GM18502 (cell line): Measurements from ENCODE around the gene PCDH9.

Experiments
- ATAC-seq: cut with Tn5 transposase; IDR thresholded peaks from one replicate; pipeline ENCODE4 v1.9.1; 2021; ENCODE audit warnings: mild to moderate bottlenecking; ENCODE audit not compliant: unreplicated experiment, poor library complexity

Gene PCDH9

DNA sequence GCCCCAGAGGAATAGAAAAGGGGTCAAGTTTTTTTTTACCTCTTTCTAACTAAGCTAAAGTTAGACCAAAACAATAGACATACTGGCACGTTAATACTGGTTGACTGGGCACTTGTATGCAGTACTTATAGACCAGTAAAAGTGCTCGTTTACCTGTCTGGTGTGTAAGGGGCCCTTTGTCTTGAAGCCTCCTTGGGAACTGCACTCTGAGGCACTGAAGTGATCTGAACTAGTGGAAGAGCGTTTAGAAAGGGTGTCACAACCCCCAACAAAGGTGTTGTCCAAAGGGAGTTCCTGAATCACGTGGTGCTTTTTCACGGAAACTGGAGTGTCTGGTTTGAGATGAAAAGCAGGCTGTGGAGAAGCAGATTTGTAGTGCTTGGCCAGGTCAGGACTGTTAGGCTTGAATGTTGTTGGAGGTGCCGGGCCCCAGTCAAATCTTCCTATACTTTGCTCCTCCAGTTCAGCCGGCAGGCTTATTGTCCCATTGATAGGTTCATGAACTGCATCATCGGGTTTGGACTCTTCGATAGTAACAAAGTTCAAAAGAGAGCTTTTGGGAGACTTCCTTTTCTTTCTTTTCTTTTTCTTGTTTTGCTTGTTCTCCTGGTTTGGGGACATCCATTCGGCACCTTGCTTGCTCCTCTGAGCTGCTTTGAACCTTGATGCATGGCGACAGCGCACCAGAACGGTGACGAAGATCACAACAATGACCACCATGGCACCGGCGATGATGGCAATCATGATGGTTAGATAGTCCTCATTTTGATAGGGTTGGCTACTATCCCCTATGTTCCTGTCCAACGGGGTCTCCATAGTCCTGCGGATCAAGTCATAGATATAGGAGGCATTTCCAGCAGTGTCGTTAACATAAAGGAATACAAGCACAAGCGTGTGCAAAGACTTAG lies 4.6 kb downstream of the PCDH9 start:
- ATAC-seq: no peak

DNA sequence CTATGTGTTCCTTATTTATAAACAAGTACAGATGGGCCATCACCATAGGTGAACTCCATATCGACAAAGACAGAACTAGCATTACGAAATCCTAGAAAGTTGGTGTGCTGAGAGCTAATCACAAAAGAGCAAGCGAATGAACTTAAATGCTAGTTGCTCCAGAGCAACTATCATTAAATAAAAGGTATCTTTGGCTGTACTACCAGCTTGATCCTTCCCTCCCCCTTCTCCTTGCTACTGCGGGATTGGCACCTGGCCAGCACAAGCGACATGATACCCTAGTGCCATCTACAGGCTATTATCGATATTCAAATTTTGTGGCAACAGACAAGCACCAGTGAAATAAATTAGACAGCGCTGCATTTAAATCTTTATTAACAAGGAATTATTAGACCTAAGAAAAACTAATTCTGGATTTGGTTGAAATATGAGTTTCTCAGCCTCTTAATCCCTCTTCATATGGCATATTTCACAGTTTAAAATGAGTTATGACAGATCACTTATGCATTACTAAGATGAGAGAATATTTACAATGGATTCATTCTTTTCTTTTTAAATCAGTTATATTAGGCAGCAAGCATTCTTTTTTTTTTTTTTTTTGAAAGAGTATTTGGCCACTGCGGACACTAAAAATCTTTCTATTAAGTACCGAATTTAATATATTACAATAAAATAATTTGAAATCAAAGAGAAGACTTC lies 5.8 kb downstream of the PCDH9 start:
- peak; percentile 78 for ATAC-seq

DNA sequence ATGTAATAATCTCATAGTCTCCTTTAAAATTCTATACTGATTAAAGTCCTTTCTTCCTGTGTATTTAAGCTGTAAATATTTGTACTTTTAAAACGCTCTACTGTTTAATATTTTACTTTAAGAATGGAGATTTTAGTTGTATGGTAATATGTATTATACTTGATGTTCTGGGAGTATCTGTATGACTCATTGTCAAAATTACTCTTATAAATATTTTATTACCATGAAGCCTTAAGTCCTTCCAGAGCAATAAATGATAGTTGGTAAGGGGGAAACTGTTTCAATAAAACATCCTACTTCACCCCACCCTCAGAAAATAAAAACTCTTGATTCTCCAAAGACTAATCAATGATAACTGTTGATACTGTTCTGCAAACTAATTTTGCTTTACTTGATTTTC lies 6.4 kb downstream of the PCDH9 start:
- ATAC-seq: no peak

DNA sequence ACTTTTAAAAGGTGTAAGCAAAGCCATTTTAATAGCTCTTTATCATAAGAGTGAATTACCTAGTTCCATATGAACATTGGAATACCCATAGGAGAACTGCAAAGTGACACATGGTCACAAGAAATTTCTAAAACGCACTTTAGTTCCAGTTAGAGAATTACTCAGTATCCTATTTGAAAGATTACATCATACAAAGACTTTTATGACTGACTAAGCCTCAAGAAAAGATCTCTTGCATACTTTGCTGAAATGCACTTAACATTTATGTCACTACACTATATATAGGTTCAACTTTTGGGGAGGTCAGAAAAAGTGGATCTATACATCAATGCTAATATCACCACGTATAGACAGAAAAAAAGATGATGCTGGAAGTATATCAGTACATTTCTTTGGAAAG lies 7.1 kb downstream of the PCDH9 start:
- ATAC-seq: no peak

- ATAC-seq: no peak
These were observed 8.4 kb downstream of the PCDH9 start for GRCh38 chr13:67221630-67222226.

DNA sequence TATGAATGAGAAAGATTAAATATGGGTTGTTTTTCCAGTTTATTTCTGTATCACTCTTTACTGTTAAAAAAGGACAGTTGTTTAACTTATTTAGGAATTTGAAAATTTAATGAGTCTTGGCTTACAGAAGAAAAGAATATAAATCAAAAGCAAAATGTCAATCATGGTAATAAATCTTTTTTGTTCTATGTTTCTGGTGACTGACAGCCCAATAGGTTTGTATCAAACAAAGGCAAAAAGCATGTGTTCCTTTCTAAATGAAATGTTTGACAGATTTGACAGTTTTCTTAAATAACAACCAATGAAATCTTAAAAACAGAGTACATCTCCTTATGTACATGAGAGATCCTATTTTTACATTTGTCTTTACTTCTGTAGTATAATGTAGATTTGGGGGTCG lies 11.0 kb downstream of the PCDH9 start:
- ATAC-seq: no peak

GRCh38 chr13:67217880-67218279 lies 12.3 kb downstream of the PCDH9 start:
- no peak for ATAC-seq

GRCh38 chr13:67216864-67217263 lies 13.3 kb downstream of the PCDH9 start:
- no peak for ATAC-seq

GRCh38 chr13:67210208-67210607 lies 19.9 kb downstream of the PCDH9 start:
- ATAC-seq: no peak

DNA sequence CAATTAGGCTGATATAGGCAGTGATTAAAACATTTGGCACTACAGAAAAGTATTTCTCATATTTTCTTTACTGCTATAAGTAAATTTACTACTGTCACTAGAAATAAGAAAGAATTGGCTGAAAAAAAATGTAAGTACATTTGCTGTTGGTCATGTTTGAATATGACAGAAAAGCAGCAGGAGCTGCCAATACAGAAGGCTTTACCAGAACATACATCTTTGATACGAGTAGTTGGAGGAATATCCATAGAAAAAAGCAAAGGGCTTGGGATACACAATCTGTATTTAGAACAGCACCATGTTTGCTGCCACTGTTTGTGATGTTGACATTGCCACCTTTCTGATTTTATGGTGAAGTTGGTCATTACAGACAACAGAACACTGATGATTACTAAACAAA lies 21.6 kb downstream of the PCDH9 start:
- no peak for ATAC-seq

- no peak for ATAC-seq
These were observed 25.4 kb downstream of the PCDH9 start for GRCh38 chr13:67204764-67205163.

DNA sequence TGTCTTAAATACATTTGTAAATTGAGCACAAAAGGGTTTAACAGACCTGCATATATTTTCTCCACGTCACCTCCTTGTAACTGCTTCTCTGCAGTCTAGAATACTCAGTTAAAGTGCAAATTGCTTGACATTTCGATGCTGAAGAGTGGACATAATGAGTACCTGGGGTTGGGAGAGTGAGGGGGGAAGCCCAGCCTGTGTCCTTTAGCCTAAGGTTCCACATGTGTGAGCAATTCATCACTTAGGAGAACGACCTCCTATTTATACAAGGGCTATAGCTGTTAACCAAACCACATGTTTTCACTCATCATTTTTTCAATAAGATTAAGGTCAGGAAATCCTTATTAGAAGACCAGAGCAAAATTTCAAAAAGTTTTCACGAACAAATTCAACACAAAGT lies 29.5 kb downstream of the PCDH9 start:
- no peak for ATAC-seq

DNA sequence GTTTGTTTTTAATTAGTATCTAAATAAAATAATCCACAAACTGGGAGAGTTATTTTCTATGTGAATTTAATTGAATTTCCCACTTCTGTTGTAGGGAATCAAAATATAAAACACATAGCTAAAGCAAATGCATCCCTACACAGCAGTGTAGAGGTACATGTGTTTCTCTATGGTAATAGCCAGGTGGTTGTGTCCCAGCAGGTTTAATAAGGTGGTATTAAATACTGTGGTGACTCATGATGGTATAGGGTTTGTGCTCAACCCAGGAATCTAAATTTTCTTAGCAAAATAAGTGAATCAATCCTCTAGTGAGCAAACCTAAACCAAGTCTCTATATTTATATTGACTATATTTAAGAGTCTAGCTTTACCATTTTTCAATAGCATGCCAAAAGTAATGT lies 30.0 kb downstream of the PCDH9 start:
- no peak for ATAC-seq

DNA sequence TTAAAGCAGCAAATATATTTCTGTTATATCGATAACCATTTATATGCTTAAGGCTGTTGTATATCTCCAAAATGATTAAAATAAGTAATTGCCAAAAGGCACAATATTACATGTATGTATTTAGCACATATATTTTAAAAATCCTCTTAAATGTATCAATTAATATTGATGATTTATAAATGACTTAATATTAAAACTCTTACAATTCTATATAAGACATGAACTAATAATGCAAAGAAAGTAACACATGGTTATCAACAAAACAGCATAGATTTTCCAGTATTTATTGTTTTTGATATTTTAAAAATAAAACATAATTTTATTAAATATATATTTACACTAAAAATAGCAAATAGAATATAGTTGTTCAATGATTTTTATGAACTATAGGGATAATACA lies 32.4 kb downstream of the PCDH9 start:
- ATAC-seq: no peak

DNA sequence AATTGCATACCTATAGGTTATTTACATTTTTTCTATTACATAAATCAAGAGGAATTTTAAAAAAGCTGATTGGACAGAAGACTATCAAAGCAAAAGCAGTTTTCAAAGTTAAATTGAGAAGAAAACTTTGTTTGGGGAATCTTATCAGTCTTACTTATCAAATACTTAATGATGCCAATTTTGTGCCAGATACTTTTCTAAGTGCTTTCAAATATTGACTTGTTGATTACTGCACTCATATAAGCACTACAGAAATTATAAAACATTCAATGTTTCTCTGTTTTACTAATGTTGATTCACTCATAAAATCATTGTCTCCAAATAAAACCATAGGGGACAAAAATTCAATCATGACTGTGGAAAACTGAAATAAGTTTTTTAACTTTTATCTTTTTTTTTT lies 36.2 kb downstream of the PCDH9 start:
- no peak for ATAC-seq

- no peak for ATAC-seq
These were observed 37.4 kb downstream of the PCDH9 start for GRCh38 chr13:67192751-67193150.

GRCh38 chr13:67186995-67187569 lies 43.1 kb downstream of the PCDH9 start:
- no peak for ATAC-seq

- no peak for ATAC-seq
These were observed 45.9 kb downstream of the PCDH9 start for GRCh38 chr13:67184247-67184646.

DNA sequence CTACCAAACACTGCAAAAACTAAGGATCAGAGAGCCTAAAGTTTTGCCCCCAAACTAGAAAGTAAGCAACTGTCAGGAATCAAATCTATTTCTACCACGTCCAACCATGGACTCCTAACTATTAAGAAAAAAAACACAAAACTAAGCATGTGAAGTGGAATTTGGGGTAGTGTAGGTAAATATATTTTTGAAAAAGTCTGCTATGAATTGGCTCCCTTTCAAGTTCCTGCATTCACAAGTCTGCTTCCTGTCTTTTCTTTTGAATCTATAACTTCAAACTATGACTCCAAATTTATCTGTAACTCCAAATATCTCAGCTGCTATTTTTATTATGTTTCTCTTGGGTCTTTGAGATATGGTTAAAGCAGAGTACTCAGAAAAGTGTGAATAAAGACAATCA lies 47.0 kb downstream of the PCDH9 start:
- ATAC-seq: no peak

DNA sequence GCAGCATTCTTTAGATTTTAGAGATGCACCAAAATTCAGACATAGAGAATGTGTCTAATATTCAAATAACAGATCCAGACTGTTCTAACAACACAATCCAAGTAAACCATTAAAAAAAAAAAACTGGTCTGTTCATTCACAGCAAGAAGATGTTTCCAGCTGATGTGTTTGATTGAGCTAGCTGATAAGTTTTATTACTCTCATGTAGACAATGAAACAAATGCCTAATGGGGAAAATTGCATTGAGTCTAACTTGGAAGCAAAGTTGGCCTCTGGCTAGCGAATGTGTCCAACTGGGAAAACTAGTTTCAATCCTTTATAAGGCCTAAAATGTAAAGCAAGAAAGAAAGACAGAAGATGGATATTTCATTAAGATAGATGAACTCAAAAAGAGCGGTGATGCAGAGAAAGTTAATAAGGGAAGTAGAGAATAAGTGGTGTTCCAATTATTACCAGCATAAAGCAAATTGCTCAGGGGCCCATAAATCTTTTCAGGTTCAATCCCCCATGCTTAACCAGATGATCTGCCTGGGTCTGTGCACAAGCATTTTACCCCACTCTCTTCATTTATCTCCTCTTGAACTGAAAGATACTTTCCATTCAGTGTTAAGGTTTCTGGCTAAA lies 54.2 kb downstream of the PCDH9 start:
- ATAC-seq: no peak

- ATAC-seq: no peak
These were observed 61.8 kb downstream of the PCDH9 start for GRCh38 chr13:67168384-67168783.
